Skeletal muscle cell (primary cell): ENCODE results near the gene ANK3.

Experiments used
- DNase-seq: peaks from one replicate; pipeline ENCODE4 v3.0.0-alpha.2; 2010; ENCODE audit warnings: low read depth
- H3K4me3 ChIP-seq: 2 replicates; pipeline ENCODE4 v1.5.1; 2011; ENCODE audit warnings: low read depth, mild to moderate bottlenecking, control low read depth, low read length, moderate library complexity

ANK3 gene

GRCh38 chr10:59985639-59986038 is 404.0 kb downstream of the ANK3 start:
- no peak for DNase-seq
- H3K4me3 ChIP-seq, result no peak overlapping the region

- no peak for DNase-seq
- no peak overlapping the region for H3K4me3 ChIP-seq
Measured at GRCh38 chr10:59984415-59984814, 405.3 kb downstream of the ANK3 start.

GRCh38 chr10:59980356-59980755 is 409.3 kb downstream of the ANK3 start:
- no peak overlapping the region for H3K4me3 ChIP-seq
- DNase-seq, result no peak

GRCh38 chr10:59977486-59977885 is 412.2 kb downstream of the ANK3 start:
- DNase-seq, result no peak

GRCh38 chr10:59976909-59977308 is 412.8 kb downstream of the ANK3 start:
- DNase-seq, result no peak
- no peak overlapping the region for H3K4me3 ChIP-seq

More at GRCh38 chr10:59977486-59977885, 412.2 kb downstream of the ANK3 start:
- H3K4me3 ChIP-seq, result no peak overlapping the region
